Left ventricle myocardium inferior (tissue), 1 donor: ENCODE results near the gene CFDP1. TPM values are rescaled to one million over a fixed set of nuclear protein-coding genes. Genes with fewer than 3 reads are reported as not detected.

Experiments
- DNase-seq: peaks from one replicate; pipeline ENCODE4 v3.0.0-alpha.2; 2020
- H3K27ac ChIP-seq: fragments of 200-600 bp; replicated peaks from 2 replicates; pipeline ENCODE4 v1.8.0; 2021
- H3K27me3 ChIP-seq: fragments of 200-600 bp; 2 replicates; pipeline ENCODE4 v1.8.0; 2021; ENCODE audit warnings: low read depth
- H3K36me3 ChIP-seq: fragments of 200-600 bp; 2 replicates; pipeline ENCODE4 v1.8.0; 2021
- H3K4me1 ChIP-seq: fragments of 200-600 bp; 2 replicates; pipeline ENCODE4 v1.8.0; 2021
- H3K4me3 ChIP-seq: fragments of 200-600 bp; 2 replicates; pipeline ENCODE4 v1.8.0; 2021; ENCODE audit warnings: mild to moderate bottlenecking, moderate library complexity
- H3K9me3 ChIP-seq: fragments of 200-600 bp; replicated peaks from 2 replicates; pipeline ENCODE4 v1.8.0; 2021
- CTCF ChIP-seq: fragments of 200-600 bp; IDR thresholded peaks from 2 replicates; pipeline ENCODE4 v1.8.0; 2021; ENCODE audit warnings: antibody characterized with exemption, mild to moderate bottlenecking, borderline replicate concordance
- intact Hi-C: fragments of 100-400 bp; cut with micrococcal nuclease; formaldehyde crosslinking; loops from one replicate; pipeline ENCODE4 v1.11.0; 2022
- total RNA-seq: library from RNA; stranded (reverse); fragmentation: NEBNext Ultra II Directional; extraction: Animal tissue kit (Norgen Biotek cat#: 25700); gene quantifications from one replicate; pipeline ENCODE4 v1.2.1, GENCODE V29; 2021
- donor health status: DM: no; HTN: yes; CAD: no; lungs with severe emphysema.

Gene CFDP1
- total RNA-seq, 1 donor from 2014 or later, result 24.9 TPM

GRCh38 chr16:75248142-75248535 is 185.2 kb downstream of the CFDP1 start:
- TF ChIP-seq CTCF, result no peak
- H3K4me1 ChIP-seq, result peaks cover 97% of the 10 kb centered on the region
- intact Hi-C loops, result no loop called here

GRCh38 chr16:75247249-75247648 is 186.1 kb downstream of the CFDP1 start:
- DNase-seq, result peak; percentile 20
- H3K4me3 ChIP-seq, result peak overlapping the region; percentile 97
- H3K27me3 ChIP-seq, result no peaks in the 10 kb centered on the region
- no peak for TF ChIP-seq CTCF
- H3K27ac ChIP-seq, result peak overlapping the region; percentile 98
- intact Hi-C loops, result no loop called here
- H3K9me3 ChIP-seq, result no peaks in the 10 kb centered on the region
- peaks cover 8% of the 10 kb centered on the region for H3K36me3 ChIP-seq
- H3K4me1 ChIP-seq, result peaks cover 97% of the 10 kb centered on the region

More at GRCh38 chr16:75248142-75248535, 185.2 kb downstream of the CFDP1 start:
- H3K9me3 ChIP-seq, result no peaks in the 10 kb centered on the region
- DNase-seq, result peak; percentile 49
- H3K36me3 ChIP-seq, result no peaks in the 10 kb centered on the region
- peak overlapping the region; percentile 97 for H3K4me3 ChIP-seq
- H3K27ac ChIP-seq, result peak overlapping the region; percentile 98
- H3K27me3 ChIP-seq, result no peaks in the 10 kb centered on the region

GRCh38 chr16:75246504-75247205 is 186.6 kb downstream of the CFDP1 start:
- no peak for DNase-seq
- no peaks in the 10 kb centered on the region for H3K27me3 ChIP-seq
- H3K27ac ChIP-seq, result peak overlapping the region; percentile 98
- peaks cover 14% of the 10 kb centered on the region for H3K36me3 ChIP-seq
- TF ChIP-seq CTCF, result no peak
- H3K9me3 ChIP-seq, result no peaks in the 10 kb centered on the region
- intact Hi-C loops, result no loop called here
- peak overlapping the region; percentile 97 for H3K4me3 ChIP-seq
- peaks cover 97% of the 10 kb centered on the region for H3K4me1 ChIP-seq

- DNase-seq, result peak; percentile 84
- Histone ChIP-seq H3K4me1 (peaks cover 100% of the 10 kb centered on the region), H3K9me3 (no peaks in the 10 kb centered on the region), H3K27ac (peak overlapping the region; percentile 98), H3K36me3 (peaks cover 29% of the 10 kb centered on the region), H3K27me3 (no peaks in the 10 kb centered on the region), H3K4me3 (peak overlapping the region; percentile 51)
- intact Hi-C loops, result no loop called here
- TF ChIP-seq CTCF, result no peak
Observed at GRCh38 chr16:75244844-75245758, 188.2 kb downstream of the CFDP1 start.

- Histone ChIP-seq H3K4me3 (peak overlapping the region; percentile 23), H3K27me3 (no peaks in the 10 kb centered on the region), H3K36me3 (peaks cover 31% of the 10 kb centered on the region), H3K27ac (peak overlapping the region; percentile 98), H3K4me1 (peaks cover 100% of the 10 kb centered on the region), H3K9me3 (no peaks in the 10 kb centered on the region)
- DNase-seq, result no peak
- TF ChIP-seq CTCF, result no peak
- intact Hi-C loops, result no loop called here
Observed at GRCh38 chr16:75244225-75244809, 189.0 kb downstream of the CFDP1 start.
